Urothelium cell line (cell line): ENCODE measurements around the gene DDI2.

Experiments used
- DNase-seq: peaks from one replicate; pipeline ENCODE4 v3.0.0; 2011; ENCODE audit warnings: low spot score, mixed read lengths
- FAIRE-seq: peaks from 2 replicates; lab custom pipeline; 2011; peaks lifted over from hg19 to GRCh38; lab: Jason Lieb, UNC

Gene DDI2

DNA sequence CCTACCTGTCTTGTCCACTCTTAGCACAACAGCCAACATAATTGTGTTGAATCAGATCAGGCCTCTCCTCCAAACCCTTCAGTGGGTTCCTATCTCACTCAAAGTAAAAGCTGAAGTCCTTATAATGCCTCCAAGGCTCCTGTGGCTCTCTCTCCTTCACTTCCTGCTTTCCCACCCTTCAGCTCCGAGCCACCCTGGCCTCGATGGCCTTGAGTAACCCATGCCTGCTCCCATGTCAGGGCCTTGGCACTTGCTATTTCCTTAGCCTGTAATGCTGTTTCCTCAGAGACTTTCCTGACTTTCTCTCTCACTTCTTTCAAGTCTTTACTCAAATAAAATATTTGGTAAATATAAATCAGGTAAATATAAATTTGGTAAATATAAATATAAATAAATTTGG is 58.8 kb downstream of the DDI2 start:
- DNase-seq (no peak), FAIRE-seq (no peak)

DNA sequence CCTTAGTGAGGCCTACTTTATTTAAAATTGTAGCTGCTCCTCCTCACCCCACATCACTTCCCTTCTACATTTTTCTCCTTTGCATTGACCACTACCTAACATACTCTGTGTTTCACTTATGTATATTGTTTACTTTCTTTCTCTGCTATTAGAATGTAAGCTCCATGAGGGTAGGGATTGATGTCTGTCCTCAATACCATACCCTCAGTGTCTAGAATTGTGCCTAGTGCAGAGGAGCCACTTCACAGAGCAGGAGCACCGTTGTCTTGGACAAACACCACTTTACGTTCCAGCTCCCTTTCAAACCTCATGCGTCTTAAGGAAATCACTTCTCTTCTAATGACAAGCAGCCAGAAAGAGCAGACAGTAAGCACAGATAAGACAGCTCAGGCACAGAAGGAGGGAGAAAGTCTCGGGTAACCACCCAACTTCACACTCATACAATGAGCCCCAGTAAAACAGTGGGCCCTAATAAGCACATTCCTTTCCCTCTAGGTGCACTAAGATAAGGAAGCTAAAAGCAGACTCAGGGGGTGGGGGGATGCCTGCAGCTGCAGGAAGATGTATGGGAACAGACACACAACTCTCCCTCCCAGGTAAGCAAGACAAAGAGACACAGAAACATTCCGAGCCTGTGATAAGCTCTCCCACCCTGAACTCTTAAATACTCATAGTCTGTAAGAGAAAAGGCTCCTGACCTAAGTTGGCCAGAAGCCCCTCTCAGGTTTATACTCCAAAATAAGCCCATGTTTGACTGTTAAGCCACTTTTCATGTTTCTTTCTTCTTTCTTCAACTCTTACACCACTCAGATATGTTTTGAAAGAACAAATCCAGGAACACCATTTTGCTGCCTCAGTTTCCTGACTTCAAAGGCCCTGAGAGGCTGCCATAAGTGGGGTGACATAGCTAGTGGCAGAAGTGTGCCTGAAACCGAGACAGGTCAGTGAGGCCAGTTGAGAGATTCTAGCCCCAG is 59.7 kb downstream of the DDI2 start:
- FAIRE-seq (peak; percentile 23), DNase-seq (no peak)

DNA sequence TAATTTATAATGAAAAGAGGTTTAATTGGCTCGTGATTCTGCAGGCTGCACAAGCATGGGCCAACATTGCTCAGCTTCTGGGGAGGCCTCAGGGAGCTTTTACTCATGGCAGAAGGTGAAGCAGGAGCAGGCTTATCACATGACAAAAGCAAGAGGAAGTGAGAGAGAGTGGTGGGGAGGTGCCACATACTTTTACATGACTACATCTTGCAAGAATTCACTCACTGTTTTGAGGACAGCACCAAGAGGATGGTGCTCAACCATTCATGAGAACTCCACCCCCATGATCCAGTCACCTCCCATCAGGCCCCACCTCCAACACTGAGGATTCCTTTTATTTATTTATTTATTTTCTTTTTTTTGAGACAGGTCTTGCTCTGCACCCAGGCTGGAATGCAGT is 61.3 kb downstream of the DDI2 start:
- DNase-seq, result no peak
- no peak for FAIRE-seq

DNA sequence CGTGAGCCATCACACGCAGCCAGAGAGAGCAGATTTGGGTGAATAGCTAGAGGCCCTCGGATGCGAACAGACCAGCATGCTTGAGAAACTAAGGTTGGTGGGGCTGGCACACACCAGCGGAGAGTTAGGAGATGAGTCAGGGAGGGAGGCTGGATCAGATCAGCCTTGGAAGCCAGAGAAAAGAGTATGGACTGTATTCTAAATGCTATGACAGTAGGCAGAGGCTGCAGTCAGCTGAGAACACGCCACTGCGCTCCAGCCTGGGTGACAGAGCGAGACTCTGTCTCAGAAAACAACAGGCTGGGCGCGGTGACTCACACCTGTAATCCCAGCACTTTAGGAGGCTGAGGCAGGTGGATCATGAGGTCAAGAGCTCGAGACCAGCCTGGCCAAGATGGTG is 62.9 kb downstream of the DDI2 start:
- FAIRE-seq (no peak), DNase-seq (peak; percentile 44)

- DNase-seq, result no peak
- no peak for FAIRE-seq
Observed at GRCh38 chr1:15680561-15681348, 63.5 kb downstream of the DDI2 start.

DNA sequence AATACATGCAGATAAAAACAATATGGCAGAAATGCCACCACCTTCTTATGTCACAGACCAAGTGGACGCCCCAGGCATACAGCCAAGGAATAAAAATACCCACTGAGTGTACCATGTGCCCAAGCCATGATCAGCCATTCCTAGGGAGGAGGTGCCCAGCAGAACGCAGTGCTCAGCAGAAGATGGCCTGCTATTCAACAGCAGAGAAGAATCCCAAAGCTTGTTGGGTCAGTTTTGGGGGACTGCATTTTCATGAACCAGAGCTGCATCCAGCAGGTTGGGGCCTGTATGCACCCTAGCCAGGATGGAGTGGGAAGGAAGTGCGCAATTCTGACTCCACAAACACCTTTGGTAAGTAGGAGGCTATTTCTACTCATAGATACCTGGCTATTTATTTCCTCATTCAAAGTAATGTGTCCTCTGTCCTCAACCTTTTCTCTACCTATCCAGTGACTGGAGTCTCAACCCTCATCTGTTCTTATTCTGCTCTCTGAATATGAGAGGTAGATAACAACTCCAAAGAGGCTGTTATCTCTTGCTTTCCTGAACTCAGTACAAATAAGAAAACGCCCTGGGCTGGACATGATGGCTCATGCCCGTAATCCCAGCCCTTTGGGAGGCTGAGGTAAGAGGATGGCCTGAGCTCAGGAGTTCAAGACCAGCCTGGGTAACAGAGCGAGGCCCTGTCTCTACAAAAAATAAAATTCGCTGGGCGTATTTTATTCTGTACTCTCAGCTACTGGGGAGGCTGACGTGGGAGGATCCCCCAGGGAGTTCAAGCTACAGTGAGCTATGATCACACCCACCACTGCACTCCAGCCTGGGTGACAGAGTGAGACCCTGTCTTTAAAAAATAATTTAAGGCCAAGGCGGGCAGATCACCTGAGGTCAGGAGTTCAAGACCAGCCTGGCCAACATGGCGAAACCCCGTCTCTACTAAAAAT is 64.4 kb downstream of the DDI2 start:
- FAIRE-seq (no peak), DNase-seq (no peak)

GRCh38 chr1:15682936-15683341 is 65.7 kb downstream of the DDI2 start:
- DNase-seq (no peak), FAIRE-seq (no peak)

DNA sequence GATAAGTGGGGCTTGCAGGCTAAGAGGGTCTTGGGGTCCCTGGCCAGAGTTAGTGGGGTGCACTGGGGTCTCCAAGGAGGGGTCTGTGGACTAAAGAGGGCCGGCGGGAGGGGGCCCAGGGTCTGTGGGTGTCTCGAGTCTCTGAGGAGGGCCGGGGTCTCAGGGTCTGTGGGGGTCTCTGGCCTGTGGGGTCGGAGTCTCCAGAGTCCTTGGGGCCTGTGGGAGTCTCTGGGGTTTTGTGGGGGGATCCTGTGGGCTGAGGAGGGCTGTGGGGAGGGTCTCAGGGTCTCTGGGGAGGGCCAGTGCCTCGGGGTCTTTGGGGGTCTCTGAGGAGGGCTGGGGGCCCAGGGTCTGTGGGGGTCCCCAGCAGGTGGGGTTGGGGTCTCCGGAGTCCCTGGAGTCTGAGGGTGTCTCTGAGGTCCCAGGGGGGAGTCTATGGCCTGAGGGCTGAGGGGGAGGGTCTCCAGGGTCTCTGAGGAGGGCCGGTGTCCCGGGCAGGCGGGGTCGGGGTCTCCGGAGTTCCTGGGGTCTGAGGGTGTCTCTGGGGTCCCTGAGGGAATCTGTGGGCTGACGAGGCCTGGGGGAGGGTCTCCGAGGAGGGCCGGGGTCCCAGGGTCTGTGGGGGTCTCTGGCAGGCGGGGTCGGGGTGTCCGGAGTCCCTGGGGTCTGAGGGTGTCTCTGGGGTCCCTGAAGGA is 66.2 kb downstream of the DDI2 start:
- no peak for FAIRE-seq
- no peak for DNase-seq

DNA sequence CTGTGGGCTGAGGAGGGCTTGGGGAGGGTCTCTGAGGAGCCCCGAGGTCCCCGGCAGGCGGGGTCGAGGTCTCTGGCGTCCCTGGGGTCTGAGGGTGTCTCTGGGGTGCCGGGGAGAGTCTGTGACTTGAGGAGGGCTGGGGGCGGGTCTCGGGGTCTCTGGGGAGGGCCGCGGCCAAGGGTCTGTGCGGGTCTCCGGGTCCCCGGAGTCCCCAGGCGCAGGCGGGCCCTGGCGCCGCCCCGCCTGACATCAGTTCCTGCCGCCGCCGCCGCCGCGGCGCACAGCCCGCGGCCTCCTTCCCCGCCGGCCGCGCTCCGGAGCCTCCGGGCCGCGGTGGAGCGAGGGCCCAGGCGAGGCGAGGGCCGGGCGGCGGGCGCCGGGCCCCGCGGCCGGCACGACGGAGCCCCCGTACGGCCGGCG is 66.8 kb downstream of the DDI2 start, which contains the start of gene PLEKHM2:
TSS of gene PLEKHM2 (plus strand) at position 279 of the 420 bp plus-strand sequence. CDS start 239 bp downstream, outside the sequence.
- no peak for FAIRE-seq
- peak; percentile 82 for DNase-seq

- peak; percentile 54 for DNase-seq
- no peak for FAIRE-seq
Observed at GRCh38 chr1:15684468-15685291, 67.4 kb downstream of the DDI2 start.

GRCh38 chr1:15685820-15686219 is 68.6 kb downstream of the DDI2 start:
- FAIRE-seq (no peak), DNase-seq (no peak)

DNA sequence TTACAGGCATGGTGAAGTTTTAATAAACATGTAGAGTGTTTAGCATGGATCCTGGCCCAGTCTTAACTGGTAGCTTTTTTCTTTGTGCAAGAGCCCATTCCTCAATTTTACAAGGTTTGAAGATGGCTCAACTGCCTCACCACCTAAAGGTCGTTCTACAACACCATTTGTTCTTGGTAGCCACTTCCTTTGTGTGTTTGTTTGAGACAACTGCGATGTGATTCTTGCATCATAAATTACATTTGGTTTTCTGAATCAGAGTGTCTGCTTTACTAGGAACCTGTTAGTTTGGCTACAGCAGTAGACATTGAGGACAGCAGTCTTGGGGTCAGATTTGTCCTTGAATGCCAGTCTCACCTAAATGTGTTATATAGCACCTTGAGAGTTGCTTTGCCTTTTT is 70.2 kb downstream of the DDI2 start:
- FAIRE-seq, result no peak

GRCh38 chr1:15690317-15690716 is 73.1 kb downstream of the DDI2 start:
- FAIRE-seq (no peak), DNase-seq (no peak)

More for the DNA sequence above, 70.2 kb downstream of the DDI2 start:
- DNase-seq, result no peak

DNA sequence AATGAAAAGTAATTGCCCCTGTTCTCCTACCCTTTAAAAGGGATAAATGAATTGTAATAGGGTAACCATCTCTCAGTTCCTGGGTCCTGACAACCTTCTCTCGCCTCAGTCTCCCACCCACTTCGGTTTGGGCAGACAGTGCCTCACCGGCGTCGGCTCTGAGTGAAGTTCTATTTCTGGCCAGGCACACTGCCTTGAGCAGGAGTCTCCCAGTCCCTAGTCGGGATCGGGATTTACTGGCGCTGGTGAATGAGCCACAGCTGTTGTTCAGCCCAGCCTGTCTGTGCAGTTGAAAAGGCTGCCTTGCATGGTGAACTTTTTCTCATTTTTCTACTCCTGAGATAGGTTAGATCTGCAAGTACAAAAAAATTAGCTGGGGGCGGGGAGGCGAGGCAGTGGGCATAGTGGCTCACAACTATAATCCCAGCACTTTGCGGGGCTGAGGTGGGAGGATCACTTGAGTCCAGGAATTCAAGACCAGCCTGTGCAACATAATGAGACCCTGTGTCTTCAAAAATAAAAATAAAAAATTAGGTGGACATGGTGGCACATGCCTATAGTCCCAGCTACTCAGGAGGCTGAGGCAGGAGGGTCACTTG is 74.3 kb downstream of the DDI2 start:
- DNase-seq (no peak), FAIRE-seq (no peak)

DNA sequence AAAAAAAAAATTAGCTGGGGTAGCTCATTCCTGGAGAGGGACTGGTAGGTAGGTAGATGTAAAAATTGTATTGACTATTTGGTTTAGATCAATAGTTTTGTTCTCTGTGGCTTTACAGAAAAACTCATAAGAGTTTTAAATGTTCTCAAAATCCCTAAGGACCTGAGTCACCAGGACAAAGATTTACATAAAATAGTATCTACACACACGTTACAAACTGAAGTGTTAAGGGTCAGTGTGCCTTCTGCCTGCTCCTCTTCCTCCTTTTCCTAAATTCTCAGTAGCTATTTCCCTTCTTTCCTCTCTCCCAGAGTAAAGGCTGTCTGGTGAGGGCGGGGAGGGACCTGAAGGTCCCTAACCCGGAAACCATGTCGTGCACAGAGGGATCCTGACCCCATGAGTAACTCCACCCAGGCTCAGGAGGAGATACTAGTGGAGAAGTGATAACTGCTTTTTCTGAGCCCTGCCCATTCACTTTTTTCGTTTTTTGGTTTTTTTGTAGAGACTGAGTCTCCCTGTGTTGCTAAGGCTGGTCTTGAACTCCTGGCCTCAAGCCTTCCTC is 74.9 kb downstream of the DDI2 start:
- DNase-seq (no peak), FAIRE-seq (no peak)

DNA sequence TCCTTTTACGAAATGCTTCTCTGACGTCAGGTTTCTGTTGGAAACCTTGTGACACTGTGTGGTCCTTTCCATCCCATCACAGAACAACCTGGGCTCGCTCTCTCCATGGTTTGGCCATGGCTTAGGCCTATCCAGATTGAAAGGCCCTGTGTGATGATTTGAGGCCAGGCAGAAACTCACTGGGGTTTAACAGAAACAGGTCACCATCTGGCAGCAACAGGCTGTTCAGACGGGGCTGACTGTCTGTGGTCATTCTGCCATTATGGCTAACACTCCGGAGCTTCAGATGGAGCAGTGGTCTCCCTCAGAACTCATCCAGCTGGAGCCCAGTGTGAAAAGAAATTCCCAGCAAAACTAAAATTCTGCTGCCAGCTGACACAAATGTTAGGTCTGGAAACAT is 76.1 kb downstream of the DDI2 start:
- no peak for FAIRE-seq
- DNase-seq, result no peak

GRCh38 chr1:15696956-15697521 is 79.8 kb downstream of the DDI2 start:
- FAIRE-seq (no peak), DNase-seq (no peak)

DNA sequence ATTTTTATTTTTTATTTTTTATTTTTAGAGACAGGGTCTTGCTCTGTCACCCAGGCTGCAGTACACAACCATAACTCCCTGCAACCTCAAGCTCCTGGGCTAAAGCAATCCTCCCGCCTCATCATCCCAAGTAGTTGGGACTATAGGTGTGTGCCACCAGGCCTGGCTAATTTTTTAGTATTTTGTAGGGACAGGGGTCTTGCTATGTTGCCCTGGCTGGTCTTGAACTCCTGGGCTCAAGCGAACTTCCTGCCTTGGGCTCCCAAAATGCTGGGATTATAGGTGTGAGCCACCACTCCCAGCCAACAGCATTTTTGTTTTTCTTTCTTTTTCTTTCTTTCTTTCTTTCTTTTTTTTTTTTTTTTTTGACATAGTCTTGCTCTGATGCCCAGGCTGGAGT is 80.9 kb downstream of the DDI2 start:
- FAIRE-seq (no peak), DNase-seq (no peak)
